ENCODE results near the gene P2RY6.
A peak's percentile ranks its signal among the peaks of the same experiment; 100 is the strongest.

Gene P2RY6

GRCh38 chr11:73285721-73286120 lies 13.6 kb downstream of the P2RY6 start:
- in situ Hi-C loops (cut with MboI; ENCODE audit: low sequenced_read_pairs, unreplicated experiment) = no loop called here
- no peak for TF ChIP-seq CTCF (IDR thresholded peaks at IDR 0.05; ENCODE audit: borderline replicate concordance, control extremely low read depth, extremely low read depth, insufficient read depth, missing control alignments)
- no peak for DNase-seq (ENCODE audit: low spot score)

GRCh38 chr11:73286240-73286810 lies 14.2 kb downstream of the P2RY6 start:
- in situ Hi-C loops (cut with MboI; ENCODE audit: low sequenced_read_pairs, unreplicated experiment) = no loop called here
- no peak for TF ChIP-seq CTCF (IDR thresholded peaks at IDR 0.05; ENCODE audit: borderline replicate concordance, control extremely low read depth, extremely low read depth, insufficient read depth, missing control alignments)
- DNase-seq (ENCODE audit: low spot score) = no peak

- in situ Hi-C loops (cut with MboI; ENCODE audit: low sequenced_read_pairs, unreplicated experiment) = no loop called here
- TF ChIP-seq CTCF (IDR thresholded peaks at IDR 0.05; ENCODE audit: borderline replicate concordance, control extremely low read depth, extremely low read depth, insufficient read depth, missing control alignments) = no peak
- no peak for DNase-seq (ENCODE audit: low spot score)
Observed at GRCh38 chr11:73287400-73288101, 15.4 kb downstream of the P2RY6 start.

- no peak for DNase-seq (ENCODE audit: low spot score)
- no peak for TF ChIP-seq CTCF (IDR thresholded peaks at IDR 0.05; ENCODE audit: borderline replicate concordance, control extremely low read depth, extremely low read depth, insufficient read depth, missing control alignments)
- in situ Hi-C loops (cut with MboI; ENCODE audit: low sequenced_read_pairs, unreplicated experiment) = no loop called here
Observed at GRCh38 chr11:73288192-73288872, 16.2 kb downstream of the P2RY6 start.

- in situ Hi-C loops (cut with MboI; ENCODE audit: low sequenced_read_pairs, unreplicated experiment) = no loop called here
- DNase-seq (ENCODE audit: low spot score) = peak; percentile 89
- peak; percentile 98 for TF ChIP-seq CTCF (IDR thresholded peaks at IDR 0.05; ENCODE audit: borderline replicate concordance, control extremely low read depth, extremely low read depth, insufficient read depth, missing control alignments)
Observed at GRCh38 chr11:73288873-73289707, 17.0 kb downstream of the P2RY6 start.

- TF ChIP-seq CTCF (IDR thresholded peaks at IDR 0.05; ENCODE audit: borderline replicate concordance, control extremely low read depth, extremely low read depth, insufficient read depth, missing control alignments) = no peak
- no peak for DNase-seq (ENCODE audit: low spot score)
- in situ Hi-C loops (cut with MboI; ENCODE audit: low sequenced_read_pairs, unreplicated experiment) = no loop called here
Observed at GRCh38 chr11:73290536-73290935, 18.4 kb downstream of the P2RY6 start.
